HUES48 (cell line): Measurements from ENCODE around the gene ATP5PB.

ENCODE experiments used
- H3K27ac ChIP-seq: one replicate; pipeline ENCODE4 v1.7.0; 2013; ENCODE audit warnings: low read depth, low read length, inconsistent platforms
- H3K27me3 ChIP-seq: 2 replicates; pipeline ENCODE4 v1.6.1; 2013; ENCODE audit warnings: mild to moderate bottlenecking, low read length; ENCODE audit not compliant: control insufficient read depth, insufficient read depth
- H3K36me3 ChIP-seq: 2 replicates; pipeline ENCODE4 v1.6.1; 2013; ENCODE audit warnings: low read length; ENCODE audit not compliant: control insufficient read depth, insufficient read depth
- H3K4me1 ChIP-seq: 2 replicates; pipeline ENCODE4 v1.6.1; 2013; ENCODE audit warnings: mild to moderate bottlenecking, low read length; ENCODE audit not compliant: control insufficient read depth, insufficient read depth
- H3K4me3 ChIP-seq: 2 replicates; pipeline ENCODE4 v1.5.1; 2013; ENCODE audit warnings: mild to moderate bottlenecking, low read depth, low read length
- H3K9ac ChIP-seq: 2 replicates; pipeline ENCODE4 v1.6.1; 2013; ENCODE audit warnings: mild to moderate bottlenecking, low read depth, low read length, moderate library complexity
- H3K9me3 ChIP-seq: 2 replicates; pipeline ENCODE4 v1.6.1; 2013; ENCODE audit warnings: low read length; ENCODE audit not compliant: control insufficient read depth, insufficient read depth

Gene ATP5PB

DNA sequence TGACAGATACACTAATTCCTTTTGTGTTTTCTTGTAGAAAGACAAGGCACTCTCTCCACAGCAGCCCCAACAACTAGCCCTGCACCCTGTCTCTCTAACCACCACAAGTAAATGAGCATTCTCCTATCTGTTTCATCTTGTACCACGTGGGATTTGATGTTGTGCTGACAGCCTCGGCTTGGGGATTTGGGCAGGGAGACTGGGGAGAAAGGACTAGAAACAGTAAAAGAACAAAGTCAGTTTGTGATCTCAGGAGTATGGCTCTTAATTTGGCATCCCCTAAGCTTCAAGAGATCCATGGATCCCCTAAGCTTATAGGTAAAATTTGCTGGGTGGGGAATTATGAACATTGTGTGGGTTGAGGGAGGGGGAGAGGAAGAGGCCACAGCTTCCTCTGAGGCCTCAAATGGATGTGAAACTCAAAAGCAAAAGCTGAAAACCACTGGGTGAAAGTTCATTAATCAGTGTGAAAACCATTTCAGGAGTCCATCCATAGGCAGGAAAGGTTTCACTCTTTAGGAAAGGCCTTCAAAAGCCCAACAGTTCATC is 27.6 kb downstream of the ATP5PB start:
- no peak overlapping the region for H3K27ac ChIP-seq
- H3K4me1 ChIP-seq = 0 out of 2 replicates have a peak, but pooled peaks cover 2% of the 10 kb centered on the region
- H3K9ac ChIP-seq = no peak overlapping the region

DNA sequence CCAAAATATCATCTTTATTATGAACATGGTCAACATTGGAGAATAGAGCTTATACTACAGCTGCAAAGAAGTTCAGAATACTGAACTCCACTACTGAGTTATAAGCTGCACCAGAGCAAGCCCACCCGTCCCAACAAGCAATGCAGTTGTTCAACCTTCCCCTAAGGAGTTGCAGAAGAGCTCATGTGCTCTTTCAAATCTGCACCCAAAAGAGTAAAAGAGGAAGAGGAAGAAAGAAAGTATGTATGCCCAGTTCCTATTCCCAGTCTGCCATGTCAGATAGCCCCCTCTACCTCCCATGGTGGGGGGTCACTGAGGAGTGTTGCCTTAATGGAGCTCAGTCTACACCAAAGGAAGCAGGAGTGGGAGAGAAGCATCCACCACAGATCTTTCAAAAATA is 31.4 kb downstream of the ATP5PB start:
- no peak overlapping the region for H3K27ac ChIP-seq
- no peak overlapping the region for H3K9ac ChIP-seq
- H3K27me3 ChIP-seq = no peaks in the 10 kb centered on the region
- H3K4me3 ChIP-seq = no peak overlapping the region
- H3K9me3 ChIP-seq = no peaks in the 10 kb centered on the region
- no peaks in the 10 kb centered on the region for H3K36me3 ChIP-seq
- H3K4me1 ChIP-seq = 0 out of 2 replicates have a peak, but pooled peaks cover 3% of the 10 kb centered on the region

More for the DNA sequence above, 27.6 kb downstream of the ATP5PB start:
- H3K27me3 ChIP-seq = no peaks in the 10 kb centered on the region
- no peaks in the 10 kb centered on the region for H3K9me3 ChIP-seq
- H3K36me3 ChIP-seq = no peaks in the 10 kb centered on the region
- no peak overlapping the region for H3K4me3 ChIP-seq

DNA sequence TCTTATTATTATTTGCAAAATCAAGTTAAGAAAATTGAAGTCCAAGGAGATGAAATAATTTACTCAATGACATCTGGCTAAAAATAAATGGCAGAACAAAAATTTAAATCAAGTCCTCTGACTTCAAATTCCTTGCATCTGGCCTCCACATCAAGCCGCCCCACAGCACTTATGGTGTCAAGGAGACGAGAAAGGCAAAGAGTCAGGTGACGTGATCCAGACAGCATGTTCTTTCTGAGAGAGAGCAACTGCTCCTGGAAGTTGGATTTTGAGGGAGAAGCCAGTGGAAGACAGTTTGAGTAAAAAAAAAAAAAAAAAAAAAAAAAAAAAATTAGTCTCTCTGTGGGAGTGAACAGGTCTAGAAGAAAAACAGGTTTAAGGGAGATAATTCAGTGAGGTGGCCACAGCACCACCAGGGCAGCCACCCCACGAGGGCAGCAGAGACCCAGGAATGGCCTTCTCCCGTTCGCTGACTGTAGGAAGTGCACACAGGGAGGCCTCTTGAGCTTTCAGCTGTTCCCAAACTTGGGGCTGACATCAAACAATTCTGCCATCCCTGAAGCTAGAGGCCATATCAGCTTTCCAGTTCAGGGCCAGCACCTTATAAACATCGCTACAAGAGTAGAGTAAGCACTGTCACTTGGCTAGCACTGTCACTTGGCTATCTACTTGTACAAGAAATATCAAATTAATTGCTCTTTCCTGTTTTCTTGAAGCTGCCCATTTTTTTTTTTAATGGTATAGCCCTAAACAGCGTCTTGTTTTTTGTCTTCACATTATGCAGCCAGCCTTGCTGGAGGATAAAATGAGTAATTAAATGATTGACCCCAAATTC is 32.3 kb downstream of the ATP5PB start:
- Histone ChIP-seq H3K9ac (no peak overlapping the region), H3K4me3 (no peak overlapping the region), H3K9me3 (no peaks in the 10 kb centered on the region), H3K4me1 (0 out of 2 replicates have a peak, but pooled peaks cover 3% of the 10 kb centered on the region), H3K27ac (no peak overlapping the region), H3K27me3 (no peaks in the 10 kb centered on the region), H3K36me3 (no peaks in the 10 kb centered on the region)

DNA sequence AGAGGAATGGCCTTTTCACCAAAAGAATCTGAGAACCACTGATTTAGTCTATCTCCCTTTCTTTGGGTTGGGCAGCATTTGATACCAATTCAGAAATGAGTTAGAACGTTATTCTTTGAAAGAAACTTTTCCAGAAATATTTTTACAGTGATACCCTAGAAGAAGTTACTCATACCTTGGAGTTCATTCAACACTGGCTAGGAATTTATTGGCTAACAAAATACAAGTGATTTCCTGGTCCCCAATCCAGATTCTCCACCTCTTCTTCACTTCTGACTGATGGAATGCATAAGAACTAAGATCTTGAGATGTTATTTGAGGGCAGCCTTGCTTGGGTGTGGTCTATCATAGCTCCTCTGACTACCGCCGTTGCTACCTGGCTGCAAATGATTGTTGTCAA is 33.9 kb downstream of the ATP5PB start:
- Histone ChIP-seq H3K4me1 (0 out of 2 replicates have a peak, but pooled peaks cover 3% of the 10 kb centered on the region), H3K9me3 (no peaks in the 10 kb centered on the region), H3K4me3 (no peak overlapping the region), H3K36me3 (no peaks in the 10 kb centered on the region), H3K27me3 (no peaks in the 10 kb centered on the region), H3K9ac (no peak overlapping the region), H3K27ac (no peak overlapping the region)

DNA sequence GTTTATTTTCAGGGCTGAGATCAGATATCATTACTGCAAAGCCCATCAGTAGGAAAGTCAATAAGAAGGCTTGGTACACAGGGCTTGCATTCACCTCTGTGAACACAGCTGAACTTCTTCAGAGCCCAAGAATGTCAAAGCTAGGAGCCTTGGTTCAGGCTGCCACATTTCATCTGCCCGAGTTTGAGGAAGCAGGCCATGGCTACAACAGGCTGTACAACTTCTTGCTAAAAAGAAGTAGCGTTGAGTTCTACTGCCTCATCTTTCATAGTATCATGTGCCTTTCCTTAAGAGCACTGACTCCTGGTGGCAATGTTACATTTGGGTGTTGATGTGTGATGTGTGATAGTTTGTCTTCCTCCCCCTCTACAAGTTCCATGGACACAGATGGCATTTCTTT is 34.6 kb downstream of the ATP5PB start:
- H3K9me3 ChIP-seq = no peaks in the 10 kb centered on the region
- H3K4me3 ChIP-seq = no peak overlapping the region
- H3K36me3 ChIP-seq = no peaks in the 10 kb centered on the region
- no peak overlapping the region for H3K9ac ChIP-seq
- no peaks in the 10 kb centered on the region for H3K27me3 ChIP-seq
- 0 out of 2 replicates have a peak, but pooled peaks cover 3% of the 10 kb centered on the region for H3K4me1 ChIP-seq
- no peak overlapping the region for H3K27ac ChIP-seq

DNA sequence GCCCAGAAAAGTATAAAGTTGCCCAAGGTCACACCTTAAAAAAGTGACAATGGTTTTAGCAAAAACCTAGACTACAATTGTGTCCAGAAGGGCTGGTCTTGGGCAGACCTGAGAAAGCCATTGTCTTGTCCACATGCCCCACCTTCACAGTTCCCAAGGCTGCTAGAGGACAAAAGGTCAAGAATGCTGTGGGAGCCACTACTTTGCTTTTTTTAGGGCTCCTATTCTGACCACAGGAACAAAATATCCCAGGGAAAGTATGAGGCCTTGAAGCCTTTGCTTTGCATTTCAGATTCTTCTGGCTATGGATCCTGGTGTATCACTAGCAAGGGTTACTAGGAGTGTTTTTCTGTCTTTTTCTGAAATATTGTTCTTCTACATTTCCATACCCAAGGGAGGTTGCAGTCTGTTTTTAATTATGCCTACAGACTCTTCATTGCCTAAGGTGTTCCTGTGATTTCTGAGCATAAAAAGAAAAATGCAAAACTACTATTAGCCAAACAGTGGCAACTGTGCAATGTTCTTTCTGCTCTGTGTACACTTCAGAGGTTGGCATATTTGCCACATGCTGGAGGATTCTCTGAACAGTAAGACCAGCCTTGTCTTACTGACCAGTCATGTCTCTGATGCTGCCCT is 35.2 kb downstream of the ATP5PB start:
- H3K4me3 ChIP-seq = no peak overlapping the region
- H3K27ac ChIP-seq = no peak overlapping the region
- 0 out of 2 replicates have a peak, but pooled peaks cover 3% of the 10 kb centered on the region for H3K4me1 ChIP-seq
- H3K36me3 ChIP-seq = no peaks in the 10 kb centered on the region
- H3K9me3 ChIP-seq = no peaks in the 10 kb centered on the region
- H3K27me3 ChIP-seq = no peaks in the 10 kb centered on the region
- H3K9ac ChIP-seq = no peak overlapping the region

DNA sequence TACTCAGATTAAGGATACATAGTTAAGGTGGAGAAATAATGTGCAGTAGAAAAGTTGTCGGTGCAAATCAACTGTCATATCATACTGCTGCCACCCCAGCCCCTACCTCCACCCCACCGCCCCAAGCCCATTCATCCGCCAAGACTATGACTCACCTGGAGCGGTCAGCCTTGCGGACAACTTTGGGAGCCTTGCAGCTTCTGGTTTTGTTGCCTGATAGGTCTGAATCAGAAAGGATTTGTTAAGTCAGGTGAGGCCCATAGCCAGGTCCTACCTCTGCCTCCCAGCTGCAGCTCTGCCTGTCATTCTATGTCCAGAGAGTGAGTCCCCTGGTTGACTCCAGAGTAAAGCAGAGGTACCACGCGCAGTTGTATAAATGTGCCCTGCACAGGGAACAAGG is 37.2 kb downstream of the ATP5PB start:
- no peak overlapping the region for H3K9ac ChIP-seq
- H3K4me3 ChIP-seq = no peak overlapping the region
- no peaks in the 10 kb centered on the region for H3K9me3 ChIP-seq
- H3K27ac ChIP-seq = no peak overlapping the region
- H3K4me1 ChIP-seq = 0 out of 2 replicates have a peak, but pooled peaks cover 3% of the 10 kb centered on the region
- no peaks in the 10 kb centered on the region for H3K27me3 ChIP-seq
- H3K36me3 ChIP-seq = no peaks in the 10 kb centered on the region

DNA sequence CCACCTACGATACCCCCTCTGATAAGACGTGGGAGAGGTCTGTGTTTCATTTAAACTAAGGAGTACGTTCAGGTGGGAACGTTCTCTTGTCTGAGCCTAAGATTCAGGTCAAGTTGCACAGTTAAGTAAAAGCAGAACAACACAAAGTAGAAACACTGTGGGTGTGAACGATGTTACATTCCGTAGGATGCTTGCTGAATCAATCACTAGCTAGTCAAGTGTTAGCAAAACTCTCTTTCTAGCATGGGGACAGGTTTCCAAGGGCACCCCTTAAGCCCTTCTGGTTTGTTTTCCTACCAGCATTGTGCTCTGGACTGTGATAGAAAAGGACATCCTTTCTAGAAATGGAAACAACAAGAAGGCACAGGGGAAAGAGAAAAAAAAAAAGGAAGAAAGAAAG is 37.9 kb downstream of the ATP5PB start:
- H3K9me3 ChIP-seq = no peaks in the 10 kb centered on the region
- H3K4me1 ChIP-seq = no peaks in the 10 kb centered on the region
- no peaks in the 10 kb centered on the region for H3K36me3 ChIP-seq
- no peaks in the 10 kb centered on the region for H3K27me3 ChIP-seq
- no peak overlapping the region for H3K9ac ChIP-seq
- no peak overlapping the region for H3K4me3 ChIP-seq
- no peak overlapping the region for H3K27ac ChIP-seq

DNA sequence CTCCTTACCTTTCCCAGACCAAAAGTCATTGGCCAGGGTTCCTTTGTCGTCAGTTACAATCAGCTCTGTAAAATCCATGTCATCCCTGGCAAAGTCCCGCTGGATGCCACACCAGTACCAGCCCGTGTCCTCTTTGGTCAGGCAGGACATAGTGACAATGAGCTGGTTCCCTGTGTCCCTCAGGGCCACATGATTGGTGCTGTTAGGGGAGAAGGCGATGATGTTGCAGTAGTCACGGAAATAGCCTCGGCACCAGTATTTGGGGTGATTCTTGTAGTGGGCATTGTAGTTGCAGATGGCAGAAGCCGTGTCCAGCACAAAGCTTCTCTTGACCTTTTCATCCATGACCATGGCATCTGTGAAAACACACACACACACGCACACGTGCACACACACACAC is 39.4 kb downstream of the ATP5PB start:
- Histone ChIP-seq H3K9me3 (no peaks in the 10 kb centered on the region), H3K4me3 (no peak overlapping the region), H3K36me3 (no peaks in the 10 kb centered on the region), H3K27ac (no peak overlapping the region), H3K4me1 (no peaks in the 10 kb centered on the region), H3K27me3 (no peaks in the 10 kb centered on the region), H3K9ac (no peak overlapping the region)

DNA sequence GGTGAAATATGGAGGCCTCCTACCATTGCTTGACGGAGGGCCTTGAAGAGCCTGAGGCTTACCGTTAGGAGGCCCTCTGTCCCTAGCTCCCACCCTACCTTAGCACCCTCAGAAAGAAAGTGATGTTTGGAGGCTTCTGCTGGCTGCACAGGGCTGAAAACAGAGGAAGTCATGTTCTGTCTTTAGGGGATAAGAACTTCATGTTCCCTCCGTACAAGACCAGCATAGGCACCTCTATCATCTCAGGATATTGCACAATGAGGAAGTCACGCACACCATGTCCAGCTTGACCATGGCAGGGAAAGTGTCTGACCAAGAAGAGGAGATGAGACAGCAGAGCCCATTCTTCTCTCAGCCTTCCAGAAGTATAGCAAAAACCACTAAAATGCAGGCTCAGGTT is 40.3 kb downstream of the ATP5PB start:
- Histone ChIP-seq H3K27me3 (no peaks in the 10 kb centered on the region), H3K9me3 (no peaks in the 10 kb centered on the region), H3K9ac (no peak overlapping the region), H3K4me3 (no peak overlapping the region), H3K4me1 (no peaks in the 10 kb centered on the region), H3K36me3 (no peaks in the 10 kb centered on the region), H3K27ac (no peak overlapping the region)

DNA sequence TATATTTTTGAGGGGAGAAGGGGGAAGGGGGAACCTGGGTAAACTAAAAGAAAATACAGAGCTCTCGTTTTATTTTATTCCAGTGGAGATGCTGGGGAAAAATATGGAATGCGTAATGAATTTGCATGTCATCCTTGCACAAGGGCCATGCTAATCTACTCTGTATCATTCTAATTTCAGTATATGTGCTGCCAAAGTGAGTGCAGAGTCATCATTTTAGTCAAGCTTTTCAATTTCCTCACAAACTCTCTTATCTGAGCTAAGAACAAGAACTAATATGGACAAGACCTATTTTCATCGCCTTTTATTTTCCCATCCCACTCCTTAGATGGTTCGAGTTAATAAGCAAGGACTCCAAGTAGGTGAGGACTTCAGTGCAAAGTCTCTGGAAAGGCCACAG is 41.0 kb downstream of the ATP5PB start:
- Histone ChIP-seq H3K9me3 (no peaks in the 10 kb centered on the region), H3K4me1 (no peaks in the 10 kb centered on the region), H3K4me3 (no peak overlapping the region), H3K36me3 (no peaks in the 10 kb centered on the region), H3K9ac (no peak overlapping the region), H3K27ac (no peak overlapping the region), H3K27me3 (no peaks in the 10 kb centered on the region)
